ENCODE measurements around the gene PCIF1.

Gene PCIF1

DNA sequence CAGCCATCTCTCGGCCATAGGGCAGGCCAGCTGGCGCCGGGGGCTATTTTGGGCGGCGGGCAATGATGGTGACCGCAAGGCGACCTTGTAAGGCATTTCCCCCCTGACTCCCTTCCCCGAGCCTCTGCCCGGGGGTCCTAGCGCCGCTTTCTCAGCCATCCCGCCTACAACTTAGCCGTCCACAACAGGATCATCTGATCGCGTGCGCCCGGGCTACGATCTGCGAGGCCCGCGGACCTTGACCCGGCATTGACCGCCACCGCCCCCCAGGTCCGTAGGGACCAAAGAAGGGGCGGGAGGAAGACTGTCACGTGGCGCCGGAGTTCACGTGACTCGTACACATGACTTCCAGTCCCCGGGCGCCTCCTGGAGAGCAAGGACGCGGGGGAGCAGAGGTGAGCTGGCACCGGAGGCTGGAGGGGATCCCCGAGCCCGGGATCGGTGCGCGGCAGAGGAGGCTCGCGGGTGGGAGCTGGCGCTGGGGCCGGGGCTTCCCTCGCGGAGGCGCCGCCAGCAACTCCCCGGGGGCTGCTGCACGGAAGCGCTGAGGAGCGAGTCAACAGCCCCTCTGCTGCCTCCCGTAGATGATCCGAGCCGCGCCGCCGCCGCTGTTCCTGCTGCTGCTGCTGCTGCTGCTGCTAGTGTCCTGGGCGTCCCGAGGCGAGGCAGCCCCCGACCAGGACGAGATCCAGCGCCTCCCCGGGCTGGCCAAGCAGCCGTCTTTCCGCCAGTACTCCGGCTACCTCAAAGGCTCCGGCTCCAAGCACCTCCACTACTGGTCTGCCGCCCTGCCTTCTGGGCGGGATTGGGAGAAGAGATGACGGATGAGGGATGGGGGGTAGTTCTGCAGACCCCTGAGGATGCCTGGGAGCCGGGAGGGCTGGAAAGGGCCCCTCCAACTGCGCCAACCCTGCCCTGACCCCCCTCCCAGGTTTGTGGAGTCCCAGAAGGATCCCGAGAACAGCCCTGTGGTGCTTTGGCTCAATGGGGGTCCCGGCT, 43.2 kb upstream of the PCIF1 start, which contains the start of the genes CTSA and NEURL2 (continued):
- TF ChIP-seq, protein P1, sequence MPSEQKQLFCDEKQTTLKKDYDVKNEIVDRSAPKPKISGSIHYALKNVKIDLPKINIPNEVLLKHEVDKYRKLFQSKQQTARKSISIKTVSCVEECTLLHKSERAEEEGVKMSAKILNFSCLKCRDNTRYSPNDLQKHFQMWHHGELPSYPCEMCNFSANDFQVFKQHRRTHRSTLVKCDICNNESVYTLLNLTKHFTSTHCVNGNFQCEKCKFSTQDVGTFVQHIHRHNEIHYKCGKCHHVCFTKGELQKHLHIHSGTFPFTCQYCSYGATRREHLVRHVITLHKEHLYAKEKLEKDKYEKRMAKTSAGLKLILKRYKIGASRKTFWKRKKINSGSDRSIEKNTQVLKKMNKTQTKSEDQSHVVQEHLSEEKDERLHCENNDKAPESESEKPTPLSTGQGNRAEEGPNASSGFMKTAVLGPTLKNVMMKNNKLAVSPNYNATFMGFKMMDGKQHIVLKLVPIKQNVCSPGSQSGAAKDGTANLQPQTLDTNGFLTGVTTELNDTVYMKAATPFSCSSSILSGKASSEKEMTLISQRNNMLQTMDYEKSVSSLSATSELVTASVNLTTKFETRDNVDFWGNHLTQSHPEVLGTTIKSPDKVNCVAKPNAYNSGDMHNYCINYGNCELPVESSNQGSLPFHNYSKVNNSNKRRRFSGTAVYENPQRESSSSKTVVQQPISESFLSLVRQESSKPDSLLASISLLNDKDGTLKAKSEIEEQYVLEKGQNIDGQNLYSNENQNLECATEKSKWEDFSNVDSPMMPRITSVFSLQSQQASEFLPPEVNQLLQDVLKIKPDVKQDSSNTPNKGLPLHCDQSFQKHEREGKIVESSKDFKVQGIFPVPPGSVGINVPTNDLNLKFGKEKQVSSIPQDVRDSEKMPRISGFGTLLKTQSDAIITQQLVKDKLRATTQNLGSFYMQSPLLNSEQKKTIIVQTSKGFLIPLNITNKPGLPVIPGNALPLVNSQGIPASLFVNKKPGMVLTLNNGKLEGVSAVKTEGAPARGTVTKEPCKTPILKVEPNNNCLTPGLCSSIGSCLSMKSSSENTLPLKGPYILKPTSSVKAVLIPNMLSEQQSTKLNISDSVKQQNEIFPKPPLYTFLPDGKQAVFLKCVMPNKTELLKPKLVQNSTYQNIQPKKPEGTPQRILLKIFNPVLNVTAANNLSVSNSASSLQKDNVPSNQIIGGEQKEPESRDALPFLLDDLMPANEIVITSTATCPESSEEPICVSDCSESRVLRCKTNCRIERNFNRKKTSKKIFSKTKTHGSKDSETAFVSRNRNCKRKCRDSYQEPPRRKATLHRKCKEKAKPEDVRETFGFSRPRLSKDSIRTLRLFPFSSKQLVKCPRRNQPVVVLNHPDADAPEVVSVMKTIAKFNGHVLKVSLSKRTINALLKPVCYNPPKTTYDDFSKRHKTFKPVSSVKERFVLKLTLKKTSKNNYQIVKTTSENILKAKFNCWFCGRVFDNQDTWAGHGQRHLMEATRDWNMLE (tag by site-specific recombination; conservative IDR thresholded peaks at IDR 0.05; ENCODE audit: low read depth) = 0 out of 2 replicates have a peak, but pooled peaks have one; percentile 41
- TF ChIP-seq ZBTB17 (tag by site-specific recombination; IDR thresholded peaks at IDR 0.05) (peak; percentile 98), ZNF239 (tag by site-specific recombination; IDR thresholded peaks at IDR 0.05) (no peak), ZNF621 (tag by site-specific recombination; IDR thresholded peaks at IDR 0.05) (no peak), ZNF600 (tag by site-specific recombination; IDR thresholded peaks at IDR 0.05) (peak; percentile 57; the same call in 1 of the 2 replicates), ZNF529 (tag by site-specific recombination; IDR thresholded peaks at IDR 0.05; ENCODE audit: insufficient replicate concordance) (no peak), PRDM6 (tag by site-specific recombination; IDR thresholded peaks at IDR 0.05) (no peak), GLI2 (tag by site-specific recombination; IDR thresholded peaks at IDR 0.05; ENCODE audit: borderline replicate concordance, low read depth) (no peak), ZEB2 (tag by site-specific recombination; IDR thresholded peaks at IDR 0.05) (peak; percentile 90), SP2 (tag by site-specific recombination; IDR thresholded peaks at IDR 0.05) (peak; percentile 82), ZNF513 (tag by site-specific recombination; IDR thresholded peaks at IDR 0.05) (no peak), ZNF560 (tag by site-specific recombination; IDR thresholded peaks at IDR 0.05; ENCODE audit: borderline replicate concordance) (no peak), ZNF596 (tag by site-specific recombination; IDR thresholded peaks at IDR 0.05) (0 out of 2 replicates have a peak, but pooled peaks have one; percentile 17), BCL6B (tag by site-specific recombination; IDR thresholded peaks at IDR 0.05) (peak; percentile 62; the same call in 1 of the 2 replicates), ZNF549 (tag by site-specific recombination; IDR thresholded peaks at IDR 0.05) (no peak), ZNF121 (tag by site-specific recombination; IDR thresholded peaks at IDR 0.05) (no peak), ZNF514 (tag by site-specific recombination; IDR thresholded peaks at IDR 0.05) (no peak), MYNN (tag by site-specific recombination; IDR thresholded peaks at IDR 0.05; ENCODE audit: borderline replicate concordance) (no peak), ZNF654 (tag by site-specific recombination; IDR thresholded peaks at IDR 0.05; ENCODE audit: low read depth) (no peak), ZNF571 (tag by site-specific recombination; IDR thresholded peaks at IDR 0.05) (no peak), HOXC10 (CRISPR knock-in tag; IDR thresholded peaks at IDR 0.05) (no peak)
- TF ChIP-seq, protein P2, sequence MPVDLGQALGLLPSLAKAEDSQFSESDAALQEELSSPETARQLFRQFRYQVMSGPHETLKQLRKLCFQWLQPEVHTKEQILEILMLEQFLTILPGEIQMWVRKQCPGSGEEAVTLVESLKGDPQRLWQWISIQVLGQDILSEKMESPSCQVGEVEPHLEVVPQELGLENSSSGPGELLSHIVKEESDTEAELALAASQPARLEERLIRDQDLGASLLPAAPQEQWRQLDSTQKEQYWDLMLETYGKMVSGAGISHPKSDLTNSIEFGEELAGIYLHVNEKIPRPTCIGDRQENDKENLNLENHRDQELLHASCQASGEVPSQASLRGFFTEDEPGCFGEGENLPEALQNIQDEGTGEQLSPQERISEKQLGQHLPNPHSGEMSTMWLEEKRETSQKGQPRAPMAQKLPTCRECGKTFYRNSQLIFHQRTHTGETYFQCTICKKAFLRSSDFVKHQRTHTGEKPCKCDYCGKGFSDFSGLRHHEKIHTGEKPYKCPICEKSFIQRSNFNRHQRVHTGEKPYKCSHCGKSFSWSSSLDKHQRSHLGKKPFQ (tag by site-specific recombination; IDR thresholded peaks at IDR 0.05) = 0 out of 2 replicates have a peak, but pooled peaks have one; percentile 47
- TF ChIP-seq, protein P3, sequence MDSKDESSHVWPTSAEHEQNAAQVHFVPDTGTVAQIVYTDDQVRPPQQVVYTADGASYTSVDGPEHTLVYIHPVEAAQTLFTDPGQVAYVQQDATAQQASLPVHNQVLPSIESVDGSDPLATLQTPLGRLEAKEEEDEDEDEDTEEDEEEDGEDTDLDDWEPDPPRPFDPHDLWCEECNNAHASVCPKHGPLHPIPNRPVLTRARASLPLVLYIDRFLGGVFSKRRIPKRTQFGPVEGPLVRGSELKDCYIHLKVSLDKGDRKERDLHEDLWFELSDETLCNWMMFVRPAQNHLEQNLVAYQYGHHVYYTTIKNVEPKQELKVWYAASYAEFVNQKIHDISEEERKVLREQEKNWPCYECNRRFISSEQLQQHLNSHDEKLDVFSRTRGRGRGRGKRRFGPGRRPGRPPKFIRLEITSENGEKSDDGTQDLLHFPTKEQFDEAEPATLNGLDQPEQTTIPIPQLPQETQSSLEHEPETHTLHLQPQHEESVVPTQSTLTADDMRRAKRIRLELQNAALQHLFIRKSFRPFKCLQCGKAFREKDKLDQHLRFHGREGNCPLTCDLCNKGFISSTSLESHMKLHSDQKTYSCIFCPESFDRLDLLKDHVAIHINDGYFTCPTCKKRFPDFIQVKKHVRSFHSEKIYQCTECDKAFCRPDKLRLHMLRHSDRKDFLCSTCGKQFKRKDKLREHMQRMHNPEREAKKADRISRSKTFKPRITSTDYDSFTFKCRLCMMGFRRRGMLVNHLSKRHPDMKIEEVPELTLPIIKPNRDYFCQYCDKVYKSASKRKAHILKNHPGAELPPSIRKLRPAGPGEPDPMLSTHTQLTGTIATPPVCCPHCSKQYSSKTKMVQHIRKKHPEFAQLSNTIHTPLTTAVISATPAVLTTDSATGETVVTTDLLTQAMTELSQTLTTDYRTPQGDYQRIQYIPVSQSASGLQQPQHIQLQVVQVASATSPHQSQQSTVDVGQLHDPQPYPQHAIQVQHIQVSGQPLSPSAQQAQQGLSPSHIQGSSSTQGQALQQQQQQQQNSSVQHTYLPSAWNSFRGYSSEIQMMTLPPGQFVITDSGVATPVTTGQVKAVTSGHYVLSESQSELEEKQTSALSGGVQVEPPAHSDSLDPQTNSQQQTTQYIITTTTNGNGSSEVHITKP (tag by site-specific recombination; IDR thresholded peaks at IDR 0.05) = peak; percentile 49; the same call in 1 of the 2 replicates

Data from HEK293 (cell line).